PC-9 (cell line): ENCODE measurements around the gene TRPV5. TPM values are rescaled to one million over a fixed set of nuclear protein-coding genes. Genes with fewer than 3 reads are reported as not detected.

ENCODE experiments used
- BruUV-seq: library from RNA; stranded (reverse); fragments of 400-500 nt; replicated peaks from 2 replicates; lab custom pipeline; 2021; lab: Mats Ljungman, UMichigan
- CTCF ChIA-PET: fragments of 300-600 bp; sonication (Branson Sonifier 250); formaldehyde crosslinking; loops from one replicate; lab custom pipeline; 2022; ENCODE audit warnings: antibody characterized with exemption; lab: Charles Lee
- POLR2A ChIA-PET: fragments of 300-600 bp; sonication (Branson Sonifier 250); formaldehyde crosslinking; loops from one replicate; lab custom pipeline; 2022; ENCODE audit warnings: antibody characterized with exemption; ENCODE audit not compliant: unreplicated experiment; lab: Charles Lee
- DNase-seq, 2 experiments: peaks; one replicate each; pipeline versions ENCODE4 v3.0.0 to v3.0.0-alpha.2; 2015 to 2022; ENCODE audit warnings: mixed read lengths in 1 of 2
- H2AFZ ChIP-seq: fragments of 200-600 bp; sonication (generic); 2 replicates; pipeline ENCODE4 v1.8.1; 2017; ENCODE audit warnings: antibody characterized with exemption
- H3F3A ChIP-seq: fragments of 200-600 bp; sonication (generic); 2 replicates; pipeline ENCODE4 v1.8.1; 2017; ENCODE audit warnings: antibody characterized with exemption, mild to moderate bottlenecking, low read depth; ENCODE audit not compliant: insufficient read depth
- H3K27ac ChIP-seq: fragments of 200-600 bp; sonication (generic); 2 replicates; pipeline ENCODE4 v1.6.1; 2016; ENCODE audit warnings: mixed run types
- H3K27me3 ChIP-seq: fragments of 200-600 bp; sonication (generic); 2 replicates; pipeline ENCODE4 v1.6.1; 2016; ENCODE audit warnings: low read depth, mixed run types; ENCODE audit not compliant: insufficient read depth
- H3K36me3 ChIP-seq: fragments of 200-600 bp; sonication (generic); 2 replicates; pipeline ENCODE4 v1.6.1; 2016; ENCODE audit warnings: low read depth, mixed run types
- H3K4me1 ChIP-seq: fragments of 200-600 bp; sonication (generic); replicated peaks from 2 replicates; pipeline ENCODE4 v1.6.1; 2016; ENCODE audit warnings: mixed run types; ENCODE audit not compliant: insufficient read depth
- H3K4me2 ChIP-seq: fragments of 200-600 bp; sonication (generic); 2 replicates; pipeline ENCODE4 v1.6.1; 2017; ENCODE audit warnings: mixed run types
- H3K4me3 ChIP-seq: fragments of 200-600 bp; sonication (generic); 2 replicates; pipeline ENCODE4 v1.6.1; 2016; ENCODE audit warnings: mixed run types
- H3K79me2 ChIP-seq: fragments of 200-600 bp; sonication (generic); 2 replicates; pipeline ENCODE4 v1.6.1; 2017; ENCODE audit warnings: low read depth, mixed run types
- H3K9me2 ChIP-seq: fragments of 200-600 bp; sonication (generic); 2 replicates; pipeline ENCODE4 v1.8.1; 2017; ENCODE audit warnings: mild to moderate bottlenecking; ENCODE audit not compliant: insufficient read depth
- H3K9me3 ChIP-seq: fragments of 200-600 bp; sonication (generic); 2 replicates; pipeline ENCODE4 v1.8.1; 2016; ENCODE audit warnings: low read depth; ENCODE audit not compliant: insufficient read depth
- H4K20me1 ChIP-seq: fragments of 200-600 bp; sonication (generic); 2 replicates; pipeline ENCODE4 v1.8.1; 2017; ENCODE audit not compliant: insufficient read depth
- EZH2 ChIP-seq: fragments of 200-600 bp; sonication (generic); IDR thresholded peaks from 2 replicates; pipeline ENCODE4 v1.8.0; 2017; ENCODE audit warnings: antibody characterized with exemption, low read depth
- intact Hi-C: fragments of 100-400 bp; cut with micrococcal nuclease; formaldehyde crosslinking; loops from one replicate; pipeline ENCODE4 v1.10.0; 2022; ENCODE audit not compliant: unreplicated experiment
- total RNA-seq: library from RNA; stranded (reverse); gene quantifications from 2 replicates; pipeline ENCODE4 v1.2.3, GENCODE V29; 2021
- TF ChIP-seq, protein P1 (sequence below): fragments of 200-600 bp; sonication (generic); conservative IDR thresholded peaks from 2 replicates; pipeline ENCODE4 v1.6.1; 2017; ENCODE audit warnings: mixed run types, antibody characterized with exemption, mild to moderate bottlenecking, moderate library complexity

Gene TRPV5
- total RNA-seq, 1 experiment from 2014 or later = not detected

DNA sequence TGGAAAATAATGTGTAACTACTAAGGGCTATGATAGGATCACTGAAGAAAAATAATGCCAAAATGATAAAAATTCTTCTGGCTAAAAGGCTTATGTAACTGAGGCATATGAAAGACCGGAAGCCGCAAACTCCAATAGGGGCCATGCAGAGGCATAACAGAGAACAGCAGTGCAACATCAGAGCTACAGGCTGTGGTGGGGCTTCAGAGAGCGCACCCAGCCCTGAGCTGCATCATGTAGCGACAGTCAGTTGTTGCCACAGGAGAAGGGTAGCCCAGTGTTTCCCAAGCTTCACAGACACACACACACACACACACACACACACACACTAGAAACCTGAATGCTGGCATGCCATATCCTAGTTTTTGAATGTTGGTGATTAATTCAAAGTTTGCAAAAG, 15.1 kb upstream of the TRPV5 start:
- Histone ChIP-seq H3K79me2 (no peaks in the 10 kb centered on the region), H3K4me3 (no peak overlapping the region), H4K20me1 (no peaks in the 10 kb centered on the region), H3F3A (no peaks in the 10 kb centered on the region), H3K4me2 (no peak overlapping the region), H3K36me3 (no peaks in the 10 kb centered on the region), H3K27ac (no peak overlapping the region), H3K9me2 (no peaks in the 10 kb centered on the region), H2AFZ (no peak overlapping the region), H3K4me1 (no peaks in the 10 kb centered on the region), H3K9me3 (no peaks in the 10 kb centered on the region), H3K27me3 (0 out of 2 replicates have a peak, but pooled peaks cover 14% of the 10 kb centered on the region)
- POLR2A ChIA-PET = no interaction called here
- BruUV-seq = no TSS peak
- intact Hi-C loops = no loop called here
- TF ChIP-seq, protein P1, sequence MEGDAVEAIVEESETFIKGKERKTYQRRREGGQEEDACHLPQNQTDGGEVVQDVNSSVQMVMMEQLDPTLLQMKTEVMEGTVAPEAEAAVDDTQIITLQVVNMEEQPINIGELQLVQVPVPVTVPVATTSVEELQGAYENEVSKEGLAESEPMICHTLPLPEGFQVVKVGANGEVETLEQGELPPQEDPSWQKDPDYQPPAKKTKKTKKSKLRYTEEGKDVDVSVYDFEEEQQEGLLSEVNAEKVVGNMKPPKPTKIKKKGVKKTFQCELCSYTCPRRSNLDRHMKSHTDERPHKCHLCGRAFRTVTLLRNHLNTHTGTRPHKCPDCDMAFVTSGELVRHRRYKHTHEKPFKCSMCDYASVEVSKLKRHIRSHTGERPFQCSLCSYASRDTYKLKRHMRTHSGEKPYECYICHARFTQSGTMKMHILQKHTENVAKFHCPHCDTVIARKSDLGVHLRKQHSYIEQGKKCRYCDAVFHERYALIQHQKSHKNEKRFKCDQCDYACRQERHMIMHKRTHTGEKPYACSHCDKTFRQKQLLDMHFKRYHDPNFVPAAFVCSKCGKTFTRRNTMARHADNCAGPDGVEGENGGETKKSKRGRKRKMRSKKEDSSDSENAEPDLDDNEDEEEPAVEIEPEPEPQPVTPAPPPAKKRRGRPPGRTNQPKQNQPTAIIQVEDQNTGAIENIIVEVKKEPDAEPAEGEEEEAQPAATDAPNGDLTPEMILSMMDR = no peak
- no peak for TF ChIP-seq EZH2
- no peak for DNase-seq
- CTCF ChIA-PET = no interaction called here

DNA sequence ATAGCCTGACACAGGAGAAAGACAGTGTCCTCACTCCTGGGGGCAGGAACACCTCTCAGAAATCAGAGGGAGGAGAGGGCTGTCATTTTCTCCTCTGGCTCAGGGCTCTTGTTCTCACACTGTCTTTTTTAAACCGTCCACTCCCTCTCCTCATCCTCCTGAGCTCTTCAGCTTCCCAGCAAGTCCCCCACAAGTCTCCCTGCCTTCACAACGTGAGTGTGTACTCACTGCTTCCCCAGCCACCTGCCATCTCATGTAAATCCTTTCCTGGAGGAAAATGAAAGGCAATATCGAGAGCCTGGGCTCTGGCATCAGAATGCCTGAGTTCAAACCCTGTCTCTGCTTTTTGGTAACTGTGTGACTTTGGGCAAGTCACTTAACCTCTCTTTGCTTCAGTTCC, 11.5 kb upstream of the TRPV5 start:
- H2AFZ ChIP-seq = no peak overlapping the region
- POLR2A ChIA-PET = no interaction called here
- CTCF ChIA-PET = no interaction called here
- H3F3A ChIP-seq = no peaks in the 10 kb centered on the region
- H3K27me3 ChIP-seq = 0 out of 2 replicates have a peak, but pooled peaks cover 4% of the 10 kb centered on the region
- no peaks in the 10 kb centered on the region for H3K9me3 ChIP-seq
- H4K20me1 ChIP-seq = no peaks in the 10 kb centered on the region
- intact Hi-C loops = no loop called here
- H3K36me3 ChIP-seq = no peaks in the 10 kb centered on the region
- no TSS peak for BruUV-seq
- no peaks in the 10 kb centered on the region for H3K9me2 ChIP-seq
- H3K4me2 ChIP-seq = no peak overlapping the region
- no peak overlapping the region for H3K27ac ChIP-seq
- TF ChIP-seq, protein P1 = no peak
- TF ChIP-seq EZH2 = no peak
- H3K79me2 ChIP-seq = no peaks in the 10 kb centered on the region
- H3K4me1 ChIP-seq = no peaks in the 10 kb centered on the region
- no peak overlapping the region for H3K4me3 ChIP-seq
- DNase-seq = no peak

DNA sequence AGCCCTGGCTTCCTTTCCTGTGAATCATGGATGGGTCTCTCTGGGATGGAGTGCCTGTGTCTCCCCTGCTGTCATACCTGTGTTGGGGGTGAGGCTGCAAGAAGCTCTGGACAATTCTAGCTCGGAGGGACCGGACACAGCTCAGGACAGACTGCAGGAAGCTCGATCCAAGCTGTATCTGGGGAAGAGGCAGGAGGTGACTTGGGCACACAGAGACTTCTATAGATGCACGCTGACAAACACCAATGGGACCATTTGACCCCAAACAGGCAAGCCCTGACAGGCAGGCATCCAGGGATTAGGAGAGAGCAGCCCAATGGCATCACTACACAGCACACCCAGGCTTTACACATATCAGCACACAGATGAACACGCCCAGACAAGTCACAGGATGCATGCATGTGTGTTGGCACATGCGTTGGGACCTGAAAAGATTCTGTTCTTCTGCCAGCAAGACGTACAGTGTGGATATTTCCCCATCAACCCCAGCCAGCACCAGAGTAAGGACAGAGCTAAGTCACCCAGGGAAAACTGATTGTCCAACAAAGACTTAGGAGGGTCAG, 10.2 kb upstream of the TRPV5 start:
- H3F3A ChIP-seq = no peaks in the 10 kb centered on the region
- ChIA-PET POLR2A (no interaction called here), CTCF (no interaction called here)
- H3K79me2 ChIP-seq = no peaks in the 10 kb centered on the region
- no peak for DNase-seq
- H3K4me3 ChIP-seq = no peak overlapping the region
- no peak overlapping the region for H2AFZ ChIP-seq
- no TSS peak for BruUV-seq
- no peak overlapping the region for H3K27ac ChIP-seq
- no peaks in the 10 kb centered on the region for H3K36me3 ChIP-seq
- intact Hi-C loops = no loop called here
- no peaks in the 10 kb centered on the region for H3K4me1 ChIP-seq
- no peak overlapping the region for H3K4me2 ChIP-seq
- no peaks in the 10 kb centered on the region for H3K9me2 ChIP-seq
- H4K20me1 ChIP-seq = no peaks in the 10 kb centered on the region
- no peaks in the 10 kb centered on the region for H3K9me3 ChIP-seq
- TF ChIP-seq EZH2 = no peak
- TF ChIP-seq, protein P1 = no peak
- 0 out of 2 replicates have a peak, but pooled peaks cover 4% of the 10 kb centered on the region for H3K27me3 ChIP-seq
